Sigmoid colon (tissue), 7 donors: ENCODE data around the gene TMEM39B. TPM values are rescaled to one million over a fixed set of nuclear protein-coding genes. Genes with fewer than 3 reads are reported as not detected.

Experiments used
- DNase-seq: peaks from one replicate; pipeline ENCODE4 v3.0.0-alpha.2; 2019
- H3K27ac ChIP-seq, 4 donors: fragments of 200-600 bp; sonication (generic); one replicate each; pipeline ENCODE4 v1.5.1; 2016 to 2019; ENCODE audit warnings: mild to moderate bottlenecking in 1 of 4
- H3K27me3 ChIP-seq, 3 donors: fragments of 200-600 bp; sonication (generic); one replicate each; pipeline ENCODE4 v1.5.1; 2019; ENCODE audit warnings: mild to moderate bottlenecking in 1 of 3
- H3K36me3 ChIP-seq, 4 donors: fragments of 200-600 bp; sonication (generic); one replicate each; pipeline ENCODE4 v1.5.1; 2016 to 2019
- H3K4me1 ChIP-seq, 4 donors: fragments of 200-600 bp; sonication (generic); one replicate each; pipeline ENCODE4 v1.5.1; 2017 to 2019
- H3K4me3 ChIP-seq, 4 donors: fragments of 200-600 bp; sonication (generic); one replicate each; pipeline ENCODE4 v1.5.1; 2017 to 2019; ENCODE audit warnings: mild to moderate bottlenecking in 2 of 4, moderate library complexity in 1 of 4
- H3K9me3 ChIP-seq, 4 donors: fragments of 200-600 bp in 3 of 4; sonication (generic) in 3 of 4; one replicate each; pipeline versions ENCODE4 v1.5.1 to v1.6.1; 2013 to 2019
- CTCF ChIP-seq, 4 experiments: fragments of 450-650 bp in 3 of 4; fragments of 200-600 bp in 1 of 4; IDR thresholded peaks; one replicate each; pipeline ENCODE4 v1.5.1; 2016 to 2019; ENCODE audit warnings: antibody characterized with exemption in 4 of 4, mild to moderate bottlenecking in 3 of 4, moderate library complexity in 2 of 4
- EP300 ChIP-seq, 4 donors: sonication (generic); formaldehyde crosslinking; IDR thresholded peaks; one replicate each; pipeline ENCODE4 v1.6.1; 2017; ENCODE audit warnings: antibody characterized with exemption in 4 of 4
- POLR2A ChIP-seq, 2 donors: fragments of 450-650 bp; IDR thresholded peaks; one replicate each; pipeline ENCODE4 v1.6.1; 2016; ENCODE audit warnings: antibody characterized with exemption in 2 of 2, mild to moderate bottlenecking in 2 of 2, moderate library complexity in 2 of 2
- POLR2AphosphoS5 ChIP-seq, 4 donors: sonication (generic); formaldehyde crosslinking; IDR thresholded peaks; one replicate each; pipeline ENCODE4 v1.6.1; 2017; ENCODE audit warnings: antibody characterized with exemption in 4 of 4
- WGBS, 2 donors: extraction: QIAGEN DNeasy Blood & Tissue Kit; methylation state at CpG; one replicate each; pipeline ENCODE4 v1.1.7; 2013; 5-methylcytosine and 5-hydroxymethylcytosine counted together
- intact Hi-C: fragments of 100-400 bp; cut with DNase I; formaldehyde crosslinking; loops from one replicate; pipeline ENCODE4 v1.15.1; 2023
- polyA plus RNA-seq, 3 donors: library from polyadenylated mRNA; stranded (reverse); fragments of 200-250 nt; gene quantifications; one replicate each; pipeline ENCODE4 v1.2.3, GENCODE V29; 2013
- total RNA-seq, 4 donors: library from RNA; depleted of rRNA; stranded (reverse); fragments of >200 nt; gene quantifications; one replicate each; pipeline ENCODE4 v1.1.0, GENCODE V29; 2016
- donor health status: healthy with polysubstance abuse.
- donor health status: Bipolar disorder and iron deficiency.
- donor health status: healthy.

TMEM39B gene
- total and polyA plus RNA-seq, 7 donors: 2.0 to 11.9 (median 3.7) TPM

- H3K4me1 ChIP-seq: peaks cover 0 to 57% (median 32%) of the 10 kb centered on the region in 4 donors
- no peak for DNase-seq
- peaks cover 11 to 37% (median 18%) of the 10 kb centered on the region in 4 donors for H3K36me3 ChIP-seq
- intact Hi-C loops: no loop called here
- no peaks in the 10 kb centered on the region for H3K9me3 ChIP-seq
- H3K27ac ChIP-seq: peak overlapping the region; percentile 51 to 79 (median 70)
- H3K4me3 ChIP-seq: no peak overlapping the region
- no peaks in the 10 kb centered on the region for H3K27me3 ChIP-seq
- TF ChIP-seq POLR2AphosphoS5 (IDR thresholded peaks at IDR 0.05) (no peak), CTCF (IDR thresholded peaks at IDR 0.05) (no peak), POLR2A (IDR thresholded peaks at IDR 0.05) (no peak), EP300 (IDR thresholded peaks at IDR 0.05) (no peak)
- WGBS, 2 donors: 56 to 77% methylated on average over 8 of the region's 8 CpGs
These were observed 41.0 kb upstream of the TMEM39B start for GRCh38 chr1:32031578-32032274.

- Histone ChIP-seq H3K27ac (peak overlapping the region; percentile 51 to 79 (median 70)), H3K4me3 (no peak overlapping the region), H3K9me3 (no peaks in the 10 kb centered on the region), H3K4me1 (peaks cover 0 to 57% (median 32%) of the 10 kb centered on the region in 4 donors), H3K36me3 (peaks cover 11 to 37% (median 23%) of the 10 kb centered on the region in 4 donors), H3K27me3 (no peaks in the 10 kb centered on the region)
- intact Hi-C loops: no loop called here
- no peak for TF ChIP-seq CTCF (IDR thresholded peaks at IDR 0.05)
- no peak for TF ChIP-seq EP300 (IDR thresholded peaks at IDR 0.05)
- TF ChIP-seq POLR2AphosphoS5 (IDR thresholded peaks at IDR 0.05): no peak
- no peak for TF ChIP-seq POLR2A (IDR thresholded peaks at IDR 0.05)
- DNase-seq: no peak
- 28 to 58% methylated on average over 2 of the region's 2 CpGs for WGBS, 2 donors
These were observed 40.5 kb upstream of the TMEM39B start for GRCh38 chr1:32032275-32032615.

DNA sequence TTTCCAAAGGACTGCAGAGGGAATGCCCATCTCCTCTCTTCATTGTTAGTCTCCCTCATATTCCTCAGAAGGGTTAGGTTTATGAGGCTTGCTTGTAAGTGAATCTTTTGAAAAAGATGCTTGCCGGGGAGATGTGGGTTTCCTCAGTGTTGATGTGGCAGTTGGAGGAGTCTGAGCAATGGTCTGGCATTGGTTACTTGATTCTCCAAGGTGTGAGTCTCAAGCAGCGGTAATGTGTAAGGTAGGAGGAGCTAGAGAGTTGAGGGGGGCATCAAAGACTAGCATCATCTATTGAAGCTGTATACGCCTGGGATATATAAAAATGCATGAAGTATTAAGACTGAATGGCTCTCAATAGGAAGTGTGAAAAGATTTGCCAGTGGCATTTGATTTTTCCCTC, 37.6 kb upstream of the TMEM39B start:
- 80 to 91% methylated on average over 3 of the region's 3 CpGs for WGBS, 2 donors
- Histone ChIP-seq H3K27ac (no peak overlapping the region), H3K4me3 (no peak overlapping the region), H3K9me3 (no peaks in the 10 kb centered on the region), H3K36me3 (peaks cover 23 to 53% (median 42%) of the 10 kb centered on the region in 4 donors), H3K4me1 (peaks cover 0 to 31% (median 22%) of the 10 kb centered on the region in 4 donors), H3K27me3 (no peaks in the 10 kb centered on the region)
- intact Hi-C loops: no loop called here
- TF ChIP-seq POLR2A (IDR thresholded peaks at IDR 0.05) (no peak), POLR2AphosphoS5 (IDR thresholded peaks at IDR 0.05) (no peak), CTCF (IDR thresholded peaks at IDR 0.05) (no peak), EP300 (IDR thresholded peaks at IDR 0.05) (no peak)
- DNase-seq: no peak

- intact Hi-C loops: no loop called here
- no peak overlapping the region for H3K27ac ChIP-seq
- H3K9me3 ChIP-seq: no peaks in the 10 kb centered on the region
- no peaks in the 10 kb centered on the region for H3K4me1 ChIP-seq
- no peak for DNase-seq
- H3K27me3 ChIP-seq: no peaks in the 10 kb centered on the region
- peaks cover 1 to 70% (median 46%) of the 10 kb centered on the region in 4 donors for H3K36me3 ChIP-seq
- no peak overlapping the region for H3K4me3 ChIP-seq
- TF ChIP-seq POLR2A (IDR thresholded peaks at IDR 0.05): no peak
- TF ChIP-seq POLR2AphosphoS5 (IDR thresholded peaks at IDR 0.05): no peak
- no peak for TF ChIP-seq CTCF (IDR thresholded peaks at IDR 0.05)
- no peak for TF ChIP-seq EP300 (IDR thresholded peaks at IDR 0.05)
- 90 to 92% methylated on average over 3 of the region's 3 CpGs for WGBS, 2 donors
These were observed 32.0 kb upstream of the TMEM39B start for GRCh38 chr1:32040711-32041110.
